NCI-H460 (cell line): ENCODE measurements around the gene TBC1D2B. TPM values are rescaled to one million over a fixed set of nuclear protein-coding genes. Genes with fewer than 3 reads are reported as not detected.
A peak's percentile ranks its signal among the peaks of the same experiment; 100 is the strongest.

Experiments used
- DNase-seq: peaks from one replicate; pipeline ENCODE4 v3.0.0-alpha.2; 2016; ENCODE audit warnings: low read depth; ENCODE audit errors: extremely low read depth
- polyA plus RNA-seq: library from polyadenylated mRNA; depleted of rRNA; stranded (reverse); fragments of >200 nt; gene quantifications from 2 replicates; pipeline ENCODE4 v1.2.3, GENCODE V29; 2014; cell fraction: nucleus; rRNA removed
- total RNA-seq: library from RNA; depleted of rRNA; stranded (reverse); fragments of >200 nt; shearing (Covaris generic); gene quantifications from 2 replicates; pipeline ENCODE4 v1.2.3, GENCODE V29; 2014; rRNA removed

Gene TBC1D2B
- 3.7 and 4.8 TPM in 2 replicates for total RNA-seq
- polyA plus RNA-seq: 9.6 and 13.4 TPM in 2 replicates

DNA sequence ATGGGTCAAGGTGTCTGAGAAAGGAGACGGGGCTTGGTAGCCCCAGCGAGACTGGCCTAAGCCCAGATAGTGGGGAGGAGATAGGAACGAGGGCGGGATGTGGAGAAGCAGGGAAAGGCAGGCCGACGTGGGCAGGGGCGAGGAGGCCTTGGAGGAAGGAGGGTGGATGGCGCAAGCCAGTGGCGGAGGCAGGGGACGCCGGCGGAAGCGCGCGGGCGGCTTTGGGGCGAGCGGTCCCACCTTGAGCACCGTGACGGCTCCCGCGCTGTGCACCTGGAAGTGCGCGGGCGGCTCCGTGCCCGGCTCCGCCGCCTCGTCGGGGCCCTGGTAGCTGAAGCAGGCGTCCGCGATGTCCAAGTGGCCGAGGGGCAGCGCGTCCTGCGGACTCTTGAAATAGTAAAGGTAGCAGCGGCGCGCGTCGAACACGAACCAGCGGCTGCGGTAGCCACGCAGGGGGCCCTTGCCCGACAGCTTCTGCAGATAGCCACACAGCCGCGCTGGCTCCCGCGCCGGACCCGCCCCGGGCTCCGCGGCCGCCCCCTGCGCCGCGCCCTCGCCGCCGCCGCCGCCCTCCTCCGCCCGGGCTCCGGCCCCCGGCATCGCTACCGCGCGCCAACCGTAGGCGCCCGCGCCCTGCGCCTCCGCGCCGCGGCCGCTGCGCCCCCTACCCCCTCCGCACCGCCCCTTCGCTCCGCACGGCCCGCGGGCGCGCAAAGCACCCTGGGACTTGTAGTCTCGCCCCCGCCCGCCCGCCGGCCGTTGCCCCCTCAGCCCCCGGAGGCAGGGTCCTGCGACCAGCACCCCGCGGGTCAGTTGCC, at the start of gene TBC1D2B:
Gene TBC1D2B (minus strand): TSS at position 659 of the 818 bp plus-strand sequence. CDS start 59 bp downstream, at position 600.
- peak; percentile 18 for DNase-seq

DNA sequence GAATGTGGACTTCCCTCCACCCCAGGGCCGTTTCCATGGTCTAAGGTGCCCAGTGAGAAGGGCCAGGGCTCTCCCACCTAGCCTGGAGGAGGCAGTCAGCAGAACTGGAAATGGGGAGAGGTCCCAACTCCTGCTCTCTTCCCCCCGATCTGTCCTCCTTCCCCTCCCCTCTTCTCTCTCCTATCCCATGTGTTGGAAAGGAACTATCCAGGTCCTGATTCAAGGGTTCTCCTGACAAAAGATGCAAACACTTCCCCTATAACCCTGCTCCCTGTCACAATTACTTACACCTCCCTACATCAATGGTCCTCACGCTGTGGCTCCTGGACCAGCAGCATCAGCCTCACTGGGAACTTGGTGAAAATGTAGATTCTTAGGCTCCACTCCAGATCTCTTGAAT, 47.8 kb upstream of the TBC1D2B start:
- no peak for DNase-seq

DNA sequence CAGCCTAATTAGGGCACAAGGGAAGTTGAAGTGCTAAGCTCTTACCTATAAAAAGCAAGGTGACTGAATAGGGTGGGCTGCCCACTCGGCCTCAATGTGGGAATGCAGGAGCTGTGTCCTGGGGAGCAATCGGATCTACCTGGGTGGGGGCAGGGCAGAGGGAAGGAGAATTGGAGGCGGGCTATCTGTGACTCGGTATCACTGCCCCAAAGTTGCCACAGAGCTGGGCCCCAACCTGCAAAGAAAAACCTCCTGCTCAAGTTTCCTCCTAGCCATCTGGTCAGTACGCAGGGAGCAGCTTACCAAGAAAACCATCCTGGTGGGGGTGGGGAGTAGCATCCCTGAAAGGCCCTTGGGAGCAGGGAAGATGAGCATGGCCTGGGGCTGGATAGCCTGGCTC, 43.0 kb upstream of the TBC1D2B start:
- DNase-seq: no peak

DNA sequence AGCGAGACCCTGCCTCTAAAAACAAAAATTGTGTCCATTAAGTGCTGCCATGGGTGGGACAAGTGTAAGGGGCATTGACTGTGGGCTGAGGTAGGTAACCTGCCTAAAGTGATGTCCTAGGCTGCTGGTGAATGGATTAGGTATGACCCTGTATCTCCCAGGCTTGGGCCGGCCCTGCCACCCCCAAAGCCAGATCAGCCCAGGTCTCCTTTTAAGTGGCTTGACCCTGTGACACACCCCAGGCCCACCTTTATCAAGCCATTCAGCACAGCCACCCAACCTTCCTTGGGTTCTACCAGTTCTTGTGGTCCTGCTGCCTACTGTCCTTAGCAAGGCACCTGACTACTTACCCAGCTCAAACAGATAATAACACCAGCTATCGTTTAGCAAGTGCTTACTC, 35.0 kb upstream of the TBC1D2B start:
- no peak for DNase-seq

DNA sequence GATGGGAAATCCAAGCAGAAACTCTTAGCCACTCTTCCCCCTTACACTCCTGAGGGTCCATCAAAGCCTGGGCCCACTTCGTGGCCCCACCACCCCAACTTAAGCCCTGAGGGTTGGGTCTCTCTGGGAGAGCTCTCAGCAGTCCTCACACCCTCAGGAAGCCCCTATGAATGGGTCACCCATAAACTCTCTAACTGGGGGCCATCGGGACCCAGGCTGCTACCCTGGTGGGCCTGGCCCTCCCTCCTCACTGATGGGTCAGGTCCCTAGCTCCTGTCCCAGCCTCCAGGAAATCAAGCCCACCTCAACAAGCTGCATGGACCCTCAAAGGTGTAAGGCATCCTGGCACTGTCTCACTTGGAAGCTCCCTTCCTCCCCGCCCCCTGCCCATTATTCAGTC, 34.3 kb upstream of the TBC1D2B start:
- DNase-seq: no peak

DNA sequence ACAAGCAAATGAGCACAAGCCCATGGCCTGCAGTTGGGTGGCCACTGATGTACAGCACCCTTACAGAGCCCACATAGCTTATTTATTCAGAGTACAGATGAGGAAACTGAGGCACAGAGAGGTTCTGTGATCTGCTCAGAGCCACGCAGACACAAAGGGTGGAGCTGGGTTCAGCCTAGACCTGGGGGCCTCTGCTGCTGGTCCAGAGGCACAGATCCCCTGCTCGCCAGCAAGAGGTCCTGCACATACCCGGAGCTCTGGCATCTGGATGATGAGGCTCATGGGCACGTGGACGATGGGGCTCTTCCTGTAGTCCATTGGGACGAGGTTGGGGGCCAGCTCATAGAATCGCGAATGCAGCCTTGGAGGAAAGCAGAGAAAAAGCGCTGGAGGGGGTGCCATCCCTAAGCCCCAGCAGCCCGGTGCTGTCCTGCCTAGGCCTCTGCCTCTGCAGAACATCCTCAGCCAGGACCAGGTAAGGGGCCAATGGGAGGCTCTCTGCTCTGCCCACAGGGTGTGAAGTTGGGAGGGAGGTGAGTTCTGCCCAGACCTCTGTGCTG, 33.5 kb upstream of the TBC1D2B start:
- no peak for DNase-seq

DNA sequence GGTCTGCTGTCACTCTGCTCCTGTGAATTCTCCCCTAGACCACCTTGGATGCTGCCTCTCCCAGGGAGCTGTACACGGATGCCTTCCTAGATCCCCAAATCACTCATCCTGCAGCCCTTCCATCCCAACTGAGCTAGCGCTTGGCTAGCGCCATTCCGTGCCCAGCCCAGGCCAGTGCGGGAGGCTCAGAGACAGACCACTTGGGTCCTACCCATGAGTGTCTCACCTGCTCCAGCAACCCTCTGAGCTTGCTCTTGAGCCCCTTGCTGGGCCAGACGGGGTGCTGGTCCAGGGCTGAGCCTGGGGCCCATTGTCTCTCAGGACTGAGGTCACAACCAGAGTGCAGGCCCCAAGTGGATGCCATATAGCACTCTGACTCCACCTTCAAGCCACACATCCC, 32.6 kb upstream of the TBC1D2B start:
- no peak for DNase-seq

DNA sequence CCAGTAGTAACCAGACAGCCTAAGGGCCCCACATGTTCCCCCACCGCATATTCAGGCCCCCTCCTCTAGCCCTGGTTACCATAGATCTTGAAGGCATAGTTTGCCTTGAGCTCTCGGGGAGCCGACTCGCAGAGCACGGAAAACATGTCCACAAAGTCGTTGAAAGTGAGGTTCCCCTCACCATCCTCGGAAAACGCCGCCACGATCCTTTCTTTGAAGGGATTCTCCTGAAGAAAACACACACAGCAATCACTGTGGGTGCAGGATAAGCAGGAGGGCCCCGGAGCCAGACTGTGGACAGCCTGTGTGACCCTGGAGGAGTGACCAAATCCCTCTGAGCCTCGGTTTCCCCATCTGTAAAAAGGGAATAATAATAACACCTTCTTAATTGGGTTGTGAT, 31.6 kb upstream of the TBC1D2B start:
- DNase-seq: no peak

DNA sequence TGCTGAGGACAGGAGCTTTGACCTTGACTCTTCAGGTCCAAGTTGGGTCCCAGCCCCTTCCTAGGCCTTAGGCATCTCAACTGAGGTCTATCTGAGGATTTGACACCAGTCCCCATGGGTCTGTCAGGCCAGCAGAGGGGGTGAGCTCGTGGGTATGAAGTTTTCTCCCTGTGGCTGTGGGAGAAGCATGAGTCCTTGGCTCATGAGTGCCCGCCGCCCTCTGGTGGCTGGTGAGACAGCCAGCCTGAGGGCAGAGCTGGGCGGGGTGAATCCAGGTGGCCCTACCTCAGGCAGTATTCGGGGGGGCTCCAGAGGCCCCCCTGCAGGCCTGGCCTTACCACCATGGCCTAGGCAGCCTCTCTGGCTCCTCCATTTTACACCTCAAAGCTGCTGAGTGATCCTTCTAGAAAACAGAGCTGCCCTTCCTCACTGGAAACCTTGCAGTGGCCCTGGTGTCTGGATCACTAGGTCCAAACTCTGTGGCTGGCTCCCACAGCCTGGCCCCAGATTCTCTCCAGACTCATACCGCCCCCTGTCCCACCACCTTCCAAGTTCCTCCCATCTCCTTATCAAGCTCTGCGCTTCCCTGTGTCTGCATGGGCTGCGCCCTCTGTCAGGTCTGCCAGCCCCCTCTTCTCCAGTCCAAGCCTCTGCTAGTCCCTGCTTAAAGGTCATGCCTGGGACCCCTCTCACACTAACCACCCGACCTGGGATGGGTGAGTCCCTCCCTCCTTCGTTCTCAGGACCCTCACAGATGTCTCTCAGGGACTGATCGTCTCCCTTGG, 31.0 kb upstream of the TBC1D2B start:
- peak; percentile 82 for DNase-seq

DNA sequence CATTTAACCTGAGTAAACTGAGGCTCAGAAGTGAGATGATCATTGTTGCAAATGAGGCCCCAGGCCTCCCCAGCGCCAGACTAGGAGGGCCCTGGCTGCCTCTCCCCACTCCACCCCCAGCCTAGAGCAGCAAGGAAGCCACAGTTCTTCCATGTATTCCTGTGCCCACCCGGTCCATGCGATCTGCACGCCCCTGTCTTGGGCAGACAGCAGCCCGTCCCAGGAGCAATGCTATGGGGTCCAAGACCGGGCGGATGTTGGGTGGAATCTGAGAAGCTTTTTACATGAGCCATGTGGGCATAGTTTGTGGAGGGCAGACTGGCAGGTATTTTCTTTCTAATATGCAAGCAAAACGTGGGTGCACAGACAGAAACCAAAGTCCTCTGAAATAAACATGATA, 30.0 kb upstream of the TBC1D2B start:
- no peak for DNase-seq

DNA sequence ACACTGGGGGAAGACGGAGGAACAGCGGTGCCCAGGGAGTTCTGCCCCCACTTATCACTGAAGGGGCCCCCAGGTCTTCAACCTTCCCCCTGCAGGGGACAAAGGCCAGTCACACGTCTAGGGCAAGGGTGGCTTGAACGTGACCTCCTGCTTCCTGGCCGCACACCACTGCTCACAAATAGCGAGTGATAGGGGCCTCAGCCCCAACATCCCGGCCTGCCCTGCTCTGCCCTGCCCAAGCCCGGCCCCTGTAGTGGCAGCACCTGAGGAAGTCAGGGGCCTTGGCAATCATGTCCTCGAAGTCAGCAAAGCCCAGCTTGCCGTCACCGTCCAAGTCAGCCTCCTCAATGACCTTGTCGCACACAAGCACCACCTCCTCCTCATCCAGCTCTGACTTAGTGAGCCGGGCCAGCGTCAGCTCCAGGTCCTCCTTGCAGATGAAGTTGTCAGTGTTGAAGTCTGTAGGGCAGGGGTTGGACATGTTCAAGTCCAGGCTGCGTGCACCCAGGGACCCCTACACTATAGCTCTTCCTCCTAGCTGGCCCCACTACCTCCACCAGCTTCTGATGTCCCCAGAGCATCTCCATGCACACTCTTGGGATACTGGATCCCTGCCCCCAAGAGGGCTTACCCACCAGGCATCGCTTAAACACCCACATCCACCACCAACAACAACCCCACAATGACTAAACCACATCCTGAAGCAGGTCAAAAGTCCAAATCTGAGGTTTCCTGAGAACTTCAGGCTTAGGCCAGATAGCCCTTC, 28.1 kb upstream of the TBC1D2B start:
- DNase-seq: no peak

DNA sequence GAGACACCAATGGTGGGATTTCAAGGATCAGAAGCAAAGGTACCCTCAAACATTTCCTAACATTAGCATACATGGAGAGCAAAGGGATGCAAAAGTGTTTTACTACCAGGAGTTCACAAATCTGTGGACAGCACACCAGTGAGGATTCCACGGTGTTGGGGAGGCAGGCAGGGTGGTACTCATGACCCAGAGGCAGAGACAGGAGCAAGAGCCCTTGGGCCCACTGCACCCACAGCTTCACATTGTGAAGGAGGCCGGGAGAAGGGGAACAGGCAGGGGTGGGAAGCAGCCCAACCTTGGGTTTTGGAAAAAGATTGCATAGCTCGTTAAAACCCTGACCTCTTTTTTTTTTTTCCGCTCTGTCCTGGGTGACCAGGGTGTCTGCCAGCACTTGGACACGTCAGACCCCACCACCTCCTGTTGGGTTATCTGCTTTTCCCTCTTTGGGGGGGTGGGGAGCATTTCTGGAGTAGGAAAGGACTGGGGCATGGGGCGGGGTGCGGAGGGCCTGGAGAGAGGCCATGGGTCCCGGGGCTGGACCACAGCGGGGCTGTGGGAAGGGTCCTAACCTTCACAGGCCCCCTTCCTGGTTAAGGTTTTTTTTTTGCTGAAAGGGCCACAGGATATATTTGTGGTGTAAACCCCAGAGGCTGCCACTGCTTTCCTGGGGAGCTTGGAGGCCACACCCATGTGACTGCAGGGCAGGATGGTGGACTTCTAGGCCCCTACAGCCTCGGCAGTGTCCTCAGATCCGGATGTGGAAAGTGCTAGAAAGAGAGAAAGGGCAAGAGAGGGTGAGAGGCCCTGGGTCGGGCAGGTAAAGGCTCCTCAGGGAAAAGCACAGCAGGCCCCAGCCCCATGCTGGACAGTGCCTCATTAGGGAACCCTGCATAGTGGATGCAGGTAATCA, 27.3 kb upstream of the TBC1D2B start:
- DNase-seq: no peak

DNA sequence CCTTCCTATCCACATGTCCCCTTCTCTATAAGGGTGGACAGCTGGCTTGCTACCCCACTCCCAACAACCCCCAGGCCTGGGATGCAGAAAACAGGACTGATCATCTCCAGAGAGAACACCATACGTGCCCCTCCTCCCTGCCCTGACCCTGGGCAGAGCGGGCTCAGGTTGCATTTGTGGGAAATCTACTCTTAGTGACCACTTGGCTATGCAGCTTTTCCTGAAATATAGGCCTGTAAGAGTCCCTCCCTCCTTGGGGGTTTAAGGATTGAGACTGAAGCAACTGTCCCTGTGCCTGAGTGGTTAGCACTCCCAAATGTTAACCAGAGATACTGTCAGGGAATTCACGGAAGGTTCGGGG, 26.6 kb upstream of the TBC1D2B start:
- no peak for DNase-seq

DNA sequence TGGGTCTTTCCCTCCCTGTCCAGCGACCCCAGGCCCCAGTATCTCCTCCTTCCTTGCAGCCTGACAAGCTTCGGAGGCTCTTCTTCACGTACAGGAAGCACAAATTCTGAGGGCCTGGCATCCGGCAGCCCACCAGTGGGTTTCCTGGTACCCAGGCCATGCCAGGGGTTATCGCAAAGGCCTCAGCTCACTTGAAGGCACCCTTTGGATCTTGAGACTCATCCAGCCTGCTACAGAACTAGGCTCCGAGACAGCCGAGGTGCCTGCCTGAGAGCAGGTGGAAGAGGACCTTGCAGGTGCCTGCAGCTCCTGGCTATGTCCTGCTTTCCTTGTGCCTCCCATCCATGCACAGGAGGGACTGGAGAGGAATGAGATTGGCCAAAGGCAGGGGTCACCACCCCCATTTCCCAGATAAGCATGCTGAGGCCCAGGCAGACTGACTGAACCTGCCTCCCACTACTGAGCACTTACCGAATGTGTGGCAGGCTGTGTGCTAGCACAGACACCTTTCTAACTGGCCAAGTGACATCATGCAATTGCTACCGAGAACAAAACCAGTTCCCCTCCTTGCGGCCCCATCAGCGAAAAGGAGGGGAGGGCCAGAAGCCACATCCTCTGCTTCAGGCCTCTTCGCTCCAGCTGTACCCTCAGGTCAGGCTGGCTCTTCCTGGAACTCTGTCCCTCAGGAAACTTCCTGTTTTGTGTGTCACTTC, 26.1 kb upstream of the TBC1D2B start:
- DNase-seq: no peak

DNA sequence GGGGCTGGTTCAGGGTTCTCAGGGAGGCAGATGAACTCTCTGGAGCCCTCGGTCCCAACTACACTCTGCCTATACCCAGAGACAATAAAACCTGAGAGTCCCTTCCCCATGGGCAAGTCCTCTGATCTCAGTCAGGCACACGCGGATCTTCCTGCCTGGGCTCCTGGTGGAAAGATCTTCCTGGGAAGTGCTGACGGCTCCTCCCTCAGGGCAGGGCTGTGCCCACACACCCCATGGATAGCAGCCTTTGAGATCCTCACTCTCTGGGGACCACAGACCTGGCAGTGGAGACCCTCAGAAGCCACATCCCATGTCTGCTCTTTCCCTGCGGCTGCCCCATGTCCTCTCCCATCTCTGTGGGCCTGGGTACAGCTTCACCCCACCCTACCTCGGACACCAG, 25.2 kb upstream of the TBC1D2B start:
- no peak for DNase-seq

DNA sequence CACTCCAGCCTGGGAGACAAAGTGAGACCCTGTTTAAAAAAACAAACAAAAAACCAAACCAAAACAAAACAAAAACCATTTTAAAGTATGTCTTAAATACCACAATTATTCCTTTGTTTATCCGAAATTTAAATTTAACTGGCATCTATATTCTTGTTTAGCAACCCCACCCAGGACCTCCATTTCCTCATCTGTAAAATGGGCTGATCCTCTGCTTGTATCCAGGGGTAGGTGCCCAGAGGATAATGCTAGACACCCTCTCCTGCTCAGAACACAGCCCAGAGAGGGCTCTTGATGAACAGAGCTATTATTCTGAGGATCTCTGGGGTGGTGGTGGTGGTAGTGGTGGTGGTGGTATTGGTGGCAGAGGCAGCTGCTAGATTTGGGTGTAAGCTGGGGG, 24.7 kb upstream of the TBC1D2B start:
- DNase-seq: no peak

DNA sequence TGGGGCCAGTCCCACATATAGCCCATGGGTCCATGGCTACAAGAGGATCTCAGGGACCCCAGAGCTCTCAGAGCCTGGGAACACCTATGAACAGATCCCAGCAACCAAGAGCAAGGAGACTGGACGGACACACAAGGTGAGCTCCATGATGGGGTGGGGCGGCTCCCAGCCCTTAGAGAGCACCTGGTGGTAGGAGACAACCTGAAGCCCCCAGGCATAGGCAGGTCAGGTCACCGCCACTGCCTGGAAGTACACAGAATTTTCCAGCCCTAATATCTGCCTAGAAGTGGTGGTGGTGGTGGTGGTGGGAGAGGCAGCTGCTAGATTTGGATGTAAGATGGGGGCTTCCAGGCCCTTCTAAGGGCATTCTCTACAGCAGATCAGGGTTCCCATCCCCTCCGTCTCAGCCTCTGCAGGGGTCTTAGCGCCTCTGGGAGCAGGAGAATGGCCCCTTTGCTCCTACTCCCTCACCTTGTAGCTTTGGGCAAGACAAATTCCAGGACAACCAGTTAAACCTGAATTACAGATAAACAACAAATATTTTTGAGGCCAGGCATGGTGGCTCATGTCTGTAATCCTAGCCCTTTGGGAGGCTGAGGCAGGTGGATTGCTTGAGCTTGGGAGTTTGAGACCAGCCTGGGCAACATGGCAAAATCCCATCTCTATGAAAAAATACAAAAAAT, 24.1 kb upstream of the TBC1D2B start:
- DNase-seq: no peak

DNA sequence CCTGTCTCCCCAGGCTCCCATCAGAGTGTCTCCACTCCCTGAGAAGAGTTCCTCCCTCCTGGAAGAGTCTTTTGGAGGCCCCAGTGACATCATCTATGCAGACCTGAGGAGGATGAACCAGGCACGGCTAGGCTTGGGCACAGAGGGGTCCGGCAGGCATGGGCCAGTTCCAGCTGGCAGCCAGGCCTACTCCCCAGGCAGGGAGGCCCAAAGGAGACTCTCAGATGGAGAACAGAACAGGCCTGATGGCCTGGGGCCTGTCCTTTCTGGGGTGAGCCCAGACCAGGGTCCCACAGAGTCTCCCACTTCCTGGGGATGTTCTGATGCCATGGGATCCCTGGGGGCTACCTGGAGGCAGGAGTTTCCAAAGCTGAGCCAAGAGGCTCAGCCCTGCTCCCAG, 23.4 kb upstream of the TBC1D2B start:
- no peak for DNase-seq
